ENCODE measurements around the gene SLC9A9.

- no peak for TF ChIP-seq CTCF (IDR thresholded peaks at IDR 0.05)
- no peak for TF ChIP-seq POLR2A (IDR thresholded peaks at IDR 0.05)
- no peak for TF ChIP-seq POLR2AphosphoS5 (IDR thresholded peaks at IDR 0.05)
Observed at GRCh38 chr3:143571548-143571947, 276.7 kb downstream of the SLC9A9 start.

Data from prostate gland (tissue), 2 donors.